ENCODE measurements around the gene PTK6. TPM values are rescaled to one million over a fixed set of nuclear protein-coding genes. Genes with fewer than 3 reads are reported as not detected.

The PTK6 gene
- total RNA-seq, 2 donors from 2014 or later, result 0.69 to 1.9 TPM

Other genes with a start within 250 kb of the PTK6 start
- under 1 TPM; 0.16 to 0.17 TPM for gene COL20A1, start 244.2 kb downstream of the PTK6 start, total RNA-seq
- gene CHRNA4, start 176.0 kb downstream of the PTK6 start, total RNA-seq, result not detected
- under 1 TPM in 1 of 2 donors, not detected in 1; 0.66 TPM for gene KCNQ2, start 64.7 kb downstream of the PTK6 start, total RNA-seq
- gene EEF1A2, start 38.3 kb downstream of the PTK6 start, total RNA-seq, result 10 to 100 TPM in 1 of 2 donors, under 1 TPM in 1; 0.80 to 10.9 TPM
- gene PPDPF, start 16.6 kb downstream of the PTK6 start, total RNA-seq, result 10 to 100 TPM; 65.5 to 87.5 TPM
- gene SRMS, start 10.4 kb upstream of the PTK6 start, total RNA-seq, result not detected
- gene FNDC11, start 16.8 kb upstream of the PTK6 start, total RNA-seq, result under 1 TPM in 1 of 2 donors, not detected in 1; 0.40 TPM
- gene HELZ2, start 36.9 kb upstream of the PTK6 start, total RNA-seq, result 10 to 100 TPM in 1 of 2 donors, 1 to 10 TPM in 1; 8.2 to 12.6 TPM
- gene GMEB2, start 89.7 kb upstream of the PTK6 start, total RNA-seq, result 10 to 100 TPM; 11.5 to 19.6 TPM
- 10 to 100 TPM; 15.1 to 24.7 TPM for gene STMN3, start 116.0 kb upstream of the PTK6 start, total RNA-seq
- gene RTEL1, start 120.9 kb upstream of the PTK6 start, total RNA-seq, result 10 to 100 TPM; 41.8 to 51.8 TPM
- not detected for gene TNFRSF6B, start 159.3 kb upstream of the PTK6 start, total RNA-seq
- 10 to 100 TPM; 43.8 to 55.8 TPM for gene ARFRP1, start 170.6 kb upstream of the PTK6 start, total RNA-seq
- gene ZGPAT, start 170.7 kb upstream of the PTK6 start, total RNA-seq, result 10 to 100 TPM; 18.3 to 24.7 TPM
- gene LIME1, start 199.3 kb upstream of the PTK6 start, total RNA-seq, result 10 to 100 TPM in 1 of 2 donors, 1 to 10 TPM in 1; 9.8 to 24.8 TPM
- 10 to 100 TPM; 30.5 to 35.1 TPM for gene SLC2A4RG, start 202.4 kb upstream of the PTK6 start, total RNA-seq

Data from activated T-helper 17 cell treated with anti-CD3 and anti-CD28 coated beads, Interleukin-2, amount 50 U/mL, for 72 hours (primary cell).